GM12873 (cell line): ENCODE data around the gene RAB40A.

Experiments
- CTCF ChIP-seq: IDR thresholded peaks from 2 replicates; pipeline ENCODE4 v1.5.1; 2012; ENCODE audit warnings: low read depth, mild to moderate bottlenecking, moderate library complexity, low read length, control low read depth; ENCODE audit not compliant: insufficient read depth; ENCODE audit errors: missing control alignments

Gene RAB40A

DNA sequence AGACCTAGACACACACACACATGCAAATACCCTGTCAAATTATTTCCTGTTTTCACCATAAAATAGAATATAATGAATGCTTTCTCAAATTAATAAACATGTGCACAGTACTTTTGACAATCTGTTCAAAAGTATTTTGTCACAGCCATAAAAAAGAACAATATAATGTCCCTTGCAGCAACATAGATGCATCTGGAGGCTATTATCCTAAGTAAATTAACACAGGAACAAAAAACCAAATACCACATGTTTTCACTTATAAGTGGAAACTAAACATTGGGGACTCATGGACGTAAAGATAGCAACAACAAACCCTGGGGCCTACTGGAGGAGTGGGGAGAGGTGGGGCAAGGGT, 15.5 kb downstream of the RAB40A start:
- no peak for TF ChIP-seq CTCF

DNA sequence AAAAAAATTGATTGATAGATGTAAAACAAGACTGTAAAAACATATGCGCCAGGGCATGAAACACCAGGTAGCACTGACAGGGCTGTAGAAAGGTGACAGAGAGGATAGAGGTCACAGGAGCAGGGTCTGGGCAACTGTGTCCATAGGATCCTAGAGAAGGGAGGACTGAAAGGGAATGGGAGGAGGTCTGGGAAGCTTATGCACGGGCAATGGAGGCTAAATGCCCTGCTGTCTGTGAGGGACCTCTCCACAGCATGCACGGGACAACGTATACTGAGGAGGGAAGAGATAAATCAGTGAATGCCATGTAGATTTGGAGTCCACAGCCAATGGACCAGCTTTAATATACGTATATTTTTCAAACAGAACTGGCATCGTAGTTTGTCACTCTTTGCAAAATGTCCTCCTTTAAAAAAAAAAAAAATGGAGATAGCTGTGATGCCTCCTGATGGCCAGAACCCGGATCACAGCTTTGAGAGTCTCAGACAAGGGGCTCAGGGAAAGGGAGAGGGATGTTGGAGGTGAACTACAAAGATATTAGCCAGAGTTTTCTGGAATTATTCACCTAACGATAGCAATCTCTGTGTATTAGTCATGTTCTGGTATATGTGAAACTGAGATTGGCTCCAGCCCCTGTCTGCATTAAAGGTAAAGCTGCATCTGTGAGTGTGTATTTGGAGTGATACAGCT, 16.0 kb downstream of the RAB40A start:
- TF ChIP-seq CTCF: no peak

GRCh38 chrX:103498786-103499185, 20.5 kb downstream of the RAB40A start:
- no peak for TF ChIP-seq CTCF

DNA sequence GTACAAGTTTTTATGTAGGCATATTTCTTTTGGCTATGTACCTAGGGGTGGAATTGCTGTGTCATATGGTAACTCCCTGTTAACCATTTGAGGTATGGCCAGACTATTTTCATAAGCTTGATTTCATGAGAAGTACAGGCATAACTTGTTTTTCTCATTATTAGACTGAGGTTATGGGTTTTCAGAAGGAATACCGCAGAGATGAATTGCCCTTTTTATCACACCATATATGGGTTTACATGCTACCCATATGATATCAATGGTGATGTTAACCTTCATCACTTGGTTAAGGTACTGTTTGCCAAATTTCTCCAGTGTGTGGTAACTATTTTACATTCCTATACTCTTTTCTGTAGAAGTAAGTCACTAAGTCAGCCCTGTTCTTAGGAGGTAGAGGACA, 23.5 kb downstream of the RAB40A start:
- TF ChIP-seq CTCF: no peak

GRCh38 chrX:103489733-103490132, 29.6 kb downstream of the RAB40A start:
- peak; percentile 63 for TF ChIP-seq CTCF

GRCh38 chrX:103488794-103489193, 30.5 kb downstream of the RAB40A start:
- TF ChIP-seq CTCF: no peak

DNA sequence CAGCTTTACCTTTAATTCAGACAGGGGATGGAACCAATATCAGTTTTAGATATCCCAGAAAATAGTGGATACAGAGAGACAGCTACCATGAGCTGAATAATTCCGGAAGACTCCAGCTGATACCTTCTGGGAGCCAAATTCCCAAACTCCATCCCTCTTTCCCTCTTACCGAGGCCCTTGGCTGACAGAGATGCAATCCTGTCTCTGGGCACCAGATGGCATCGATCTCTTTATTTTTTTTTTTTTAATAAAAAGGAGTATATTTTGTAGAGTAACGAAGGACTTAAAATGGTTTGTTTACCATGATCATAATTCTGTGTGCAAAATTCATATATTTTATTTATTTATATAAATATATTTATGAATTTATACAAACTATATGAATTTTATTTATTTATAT, 31.0 kb downstream of the RAB40A start:
- peak; percentile 48 for TF ChIP-seq CTCF
